Stomach (tissue), 4 donors: ENCODE data around the gene CXADR.
"Not testable (repeated sequence)": the region's sequence is repeated elsewhere in the genome, so short reads cannot be mapped to it uniquely, and the experiment has no call there.

ENCODE experiments used
- POLR2A ChIP-seq, 4 donors: fragments of 450-650 bp; IDR thresholded peaks; one replicate each; pipeline ENCODE4 v1.6.1; 2016; ENCODE audit warnings: antibody characterized with exemption in 4 of 4, control low read depth in 2 of 4, mild to moderate bottlenecking in 1 of 4, moderate library complexity in 1 of 4
- POLR2AphosphoS5 ChIP-seq, 3 donors: sonication (generic); formaldehyde crosslinking; IDR thresholded peaks; one replicate each; pipeline ENCODE4 v1.6.1; 2016; ENCODE audit warnings: antibody characterized with exemption in 3 of 3
- TF ChIP-seq, protein P1 (sequence below), 7 experiments: fragments of 450-650 bp in 4 of 7; fragments of 200-600 bp in 3 of 7; sonication (generic) in 3 of 7; IDR thresholded peaks; one replicate each; pipeline ENCODE4 v1.5.1; 2016 to 2019; ENCODE audit warnings: antibody characterized with exemption in 7 of 7, control low read depth in 2 of 7, mild to moderate bottlenecking in 1 of 7

DNA sequence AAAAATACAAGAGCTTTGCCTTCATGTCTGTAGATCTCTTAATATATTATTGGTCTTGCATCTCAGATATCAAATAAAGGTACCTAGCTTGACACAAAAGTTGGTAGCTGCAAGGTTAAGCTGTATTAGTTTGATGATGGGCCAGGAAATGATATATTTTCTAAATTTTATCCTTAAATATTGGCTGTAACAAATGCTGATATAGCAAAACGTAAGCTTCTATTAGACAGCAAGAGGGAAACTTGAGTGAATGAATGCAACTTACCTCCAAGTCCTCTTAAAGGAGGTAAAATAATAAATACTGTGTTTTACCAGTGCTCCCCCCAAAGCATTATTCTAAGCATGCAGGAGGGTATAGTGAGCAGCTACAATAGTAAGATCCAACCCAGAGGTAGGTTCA lies 4.2 kb downstream of the CXADR start:
- TF ChIP-seq, protein P1, sequence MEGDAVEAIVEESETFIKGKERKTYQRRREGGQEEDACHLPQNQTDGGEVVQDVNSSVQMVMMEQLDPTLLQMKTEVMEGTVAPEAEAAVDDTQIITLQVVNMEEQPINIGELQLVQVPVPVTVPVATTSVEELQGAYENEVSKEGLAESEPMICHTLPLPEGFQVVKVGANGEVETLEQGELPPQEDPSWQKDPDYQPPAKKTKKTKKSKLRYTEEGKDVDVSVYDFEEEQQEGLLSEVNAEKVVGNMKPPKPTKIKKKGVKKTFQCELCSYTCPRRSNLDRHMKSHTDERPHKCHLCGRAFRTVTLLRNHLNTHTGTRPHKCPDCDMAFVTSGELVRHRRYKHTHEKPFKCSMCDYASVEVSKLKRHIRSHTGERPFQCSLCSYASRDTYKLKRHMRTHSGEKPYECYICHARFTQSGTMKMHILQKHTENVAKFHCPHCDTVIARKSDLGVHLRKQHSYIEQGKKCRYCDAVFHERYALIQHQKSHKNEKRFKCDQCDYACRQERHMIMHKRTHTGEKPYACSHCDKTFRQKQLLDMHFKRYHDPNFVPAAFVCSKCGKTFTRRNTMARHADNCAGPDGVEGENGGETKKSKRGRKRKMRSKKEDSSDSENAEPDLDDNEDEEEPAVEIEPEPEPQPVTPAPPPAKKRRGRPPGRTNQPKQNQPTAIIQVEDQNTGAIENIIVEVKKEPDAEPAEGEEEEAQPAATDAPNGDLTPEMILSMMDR (IDR thresholded peaks at IDR 0.05): not testable (repeated sequence)
- not testable (repeated sequence) for TF ChIP-seq POLR2A, POLR2AphosphoS5 (IDR thresholded peaks at IDR 0.05)
